Measurements from ENCODE around the gene RBFOX1.

The RBFOX1 gene

DNA sequence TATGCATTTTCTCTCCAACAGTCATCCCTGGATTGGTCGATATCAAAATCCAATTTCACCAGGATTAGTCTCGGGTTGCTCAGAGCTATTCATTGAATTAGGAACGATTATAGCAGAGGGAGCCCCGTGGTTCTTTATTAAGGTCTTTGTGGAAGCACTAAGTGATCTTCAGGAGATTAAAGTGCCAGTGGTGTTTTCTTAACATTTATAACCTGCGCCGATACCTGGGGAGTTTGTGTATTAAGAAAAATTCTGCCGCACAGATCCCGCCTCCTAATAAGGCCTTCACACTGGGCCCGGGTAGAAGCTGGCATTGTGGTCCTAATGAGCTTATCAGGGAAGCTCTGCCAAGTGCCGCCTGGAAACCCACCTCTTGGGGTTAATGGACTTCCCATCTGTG is 238.7 kb downstream of the RBFOX1 start:
- Histone ChIP-seq H3K4me2 (ENCODE audit: low read length) (no peak overlapping the region), H3K4me3 (ENCODE audit: low read depth, low read length, poor library complexity, severe bottlenecking) (no peak overlapping the region), H3K9me2 (ENCODE audit: low read depth, low read length) (no peaks in the 10 kb centered on the region), H3K79me2 (ENCODE audit: insufficient read depth, low read length) (no peaks in the 10 kb centered on the region), H3F3A (ENCODE audit: insufficient read depth, low read length) (no peaks in the 10 kb centered on the region), H3K9ac (ENCODE audit: low read length) (no peak overlapping the region), H3K27me3 (ENCODE audit: insufficient read depth, low read length) (no peaks in the 10 kb centered on the region), H3K36me3 (ENCODE audit: insufficient read depth, low read length) (no peaks in the 10 kb centered on the region), H4K20me1 (ENCODE audit: insufficient read depth, low read length) (no peaks in the 10 kb centered on the region), H3K9me3 (ENCODE audit: low read length) (no peaks in the 10 kb centered on the region), H3K4me1 (ENCODE audit: insufficient read depth, low read length, severe bottlenecking) (no peaks in the 10 kb centered on the region), H2AFZ (ENCODE audit: low read length) (no peak overlapping the region), H3K27ac (ENCODE audit: low read depth, low read length, poor library complexity, severe bottlenecking) (no peak overlapping the region)
- TF ChIP-seq EZH2 (IDR thresholded peaks at IDR 0.05; ENCODE audit: borderline replicate concordance, low read length) = no peak
- TF ChIP-seq, protein P1, sequence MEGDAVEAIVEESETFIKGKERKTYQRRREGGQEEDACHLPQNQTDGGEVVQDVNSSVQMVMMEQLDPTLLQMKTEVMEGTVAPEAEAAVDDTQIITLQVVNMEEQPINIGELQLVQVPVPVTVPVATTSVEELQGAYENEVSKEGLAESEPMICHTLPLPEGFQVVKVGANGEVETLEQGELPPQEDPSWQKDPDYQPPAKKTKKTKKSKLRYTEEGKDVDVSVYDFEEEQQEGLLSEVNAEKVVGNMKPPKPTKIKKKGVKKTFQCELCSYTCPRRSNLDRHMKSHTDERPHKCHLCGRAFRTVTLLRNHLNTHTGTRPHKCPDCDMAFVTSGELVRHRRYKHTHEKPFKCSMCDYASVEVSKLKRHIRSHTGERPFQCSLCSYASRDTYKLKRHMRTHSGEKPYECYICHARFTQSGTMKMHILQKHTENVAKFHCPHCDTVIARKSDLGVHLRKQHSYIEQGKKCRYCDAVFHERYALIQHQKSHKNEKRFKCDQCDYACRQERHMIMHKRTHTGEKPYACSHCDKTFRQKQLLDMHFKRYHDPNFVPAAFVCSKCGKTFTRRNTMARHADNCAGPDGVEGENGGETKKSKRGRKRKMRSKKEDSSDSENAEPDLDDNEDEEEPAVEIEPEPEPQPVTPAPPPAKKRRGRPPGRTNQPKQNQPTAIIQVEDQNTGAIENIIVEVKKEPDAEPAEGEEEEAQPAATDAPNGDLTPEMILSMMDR (IDR thresholded peaks at IDR 0.05; ENCODE audit: low read length) = no peak

DNA sequence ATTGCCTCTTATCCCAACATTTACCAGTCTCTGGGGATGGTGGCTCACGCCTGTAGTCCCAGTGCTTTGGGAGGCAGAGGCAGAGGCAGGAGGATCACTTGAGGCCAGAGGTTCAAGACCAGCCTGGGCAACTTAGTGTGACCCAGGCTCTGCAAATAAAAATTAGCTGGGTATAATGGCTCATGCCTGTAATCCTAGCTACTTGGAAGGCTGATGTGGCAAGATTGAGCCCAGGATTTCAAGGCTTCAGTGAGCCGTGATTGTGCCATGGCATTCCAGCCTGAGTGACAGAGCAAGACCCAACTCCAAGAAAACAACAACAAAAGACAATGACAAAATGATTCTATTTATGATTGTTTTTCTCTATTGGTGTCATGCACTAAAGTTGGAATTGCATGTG is 244.9 kb downstream of the RBFOX1 start:
- no peaks in the 10 kb centered on the region for H3K36me3 ChIP-seq (ENCODE audit: insufficient read depth, low read length)
- no peak overlapping the region for H3K4me3 ChIP-seq (ENCODE audit: low read depth, low read length, poor library complexity, severe bottlenecking)

DNA sequence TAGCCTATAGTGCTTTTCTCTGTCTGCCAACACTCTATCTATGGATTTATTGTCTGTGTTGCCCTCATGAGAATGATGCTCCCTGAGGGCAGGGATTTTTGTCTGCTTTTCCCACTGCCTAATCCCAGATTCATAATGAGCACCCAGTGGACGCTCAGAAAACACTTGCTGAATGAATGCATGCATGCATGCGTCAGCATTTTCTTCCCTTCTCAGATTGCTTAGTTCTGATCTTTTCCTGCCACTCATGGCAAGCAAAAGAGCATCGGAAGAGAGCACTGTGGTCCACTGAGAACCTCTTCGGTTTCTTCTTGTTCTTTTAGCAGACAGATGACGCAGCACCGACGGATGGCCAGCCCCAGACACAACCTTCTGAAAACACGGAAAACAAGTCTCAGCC is 246.8 kb downstream of the RBFOX1 start:
- H4K20me1 ChIP-seq (ENCODE audit: insufficient read depth, low read length) = no peaks in the 10 kb centered on the region
- no peaks in the 10 kb centered on the region for H3K79me2 ChIP-seq (ENCODE audit: insufficient read depth, low read length)
- no peaks in the 10 kb centered on the region; the same call in 1 of the 2 replicates for H3K27me3 ChIP-seq (ENCODE audit: insufficient read depth, low read length)
- TF ChIP-seq EZH2 (IDR thresholded peaks at IDR 0.05; ENCODE audit: borderline replicate concordance, low read length) = no peak
- TF ChIP-seq, protein P1 (IDR thresholded peaks at IDR 0.05; ENCODE audit: low read length) = no peak
- no peak overlapping the region for H3K4me2 ChIP-seq (ENCODE audit: low read length)
- H3K4me3 ChIP-seq (ENCODE audit: low read depth, low read length, poor library complexity, severe bottlenecking) = no peak overlapping the region
- H2AFZ ChIP-seq (ENCODE audit: low read length) = no peak overlapping the region
- no peaks in the 10 kb centered on the region for H3K9me3 ChIP-seq (ENCODE audit: low read length)
- no peaks in the 10 kb centered on the region for H3K36me3 ChIP-seq (ENCODE audit: insufficient read depth, low read length)
- no peaks in the 10 kb centered on the region for H3F3A ChIP-seq (ENCODE audit: insufficient read depth, low read length)
- no peak overlapping the region for H3K27ac ChIP-seq (ENCODE audit: low read depth, low read length, poor library complexity, severe bottlenecking)
- no peaks in the 10 kb centered on the region for H3K9me2 ChIP-seq (ENCODE audit: low read depth, low read length)
- no peak overlapping the region for H3K9ac ChIP-seq (ENCODE audit: low read length)
- no peaks in the 10 kb centered on the region for H3K4me1 ChIP-seq (ENCODE audit: insufficient read depth, low read length, severe bottlenecking)

More for the DNA sequence above, 244.9 kb downstream of the RBFOX1 start:
- no peaks in the 10 kb centered on the region for H3K9me2 ChIP-seq (ENCODE audit: low read depth, low read length)
- no peaks in the 10 kb centered on the region for H3K9me3 ChIP-seq (ENCODE audit: low read length)
- H3F3A ChIP-seq (ENCODE audit: insufficient read depth, low read length) = no peaks in the 10 kb centered on the region
- TF ChIP-seq, protein P1 (IDR thresholded peaks at IDR 0.05; ENCODE audit: low read length) = no peak
- TF ChIP-seq EZH2 (IDR thresholded peaks at IDR 0.05; ENCODE audit: borderline replicate concordance, low read length) = no peak
- no peaks in the 10 kb centered on the region for H3K4me1 ChIP-seq (ENCODE audit: insufficient read depth, low read length, severe bottlenecking)
- H3K79me2 ChIP-seq (ENCODE audit: insufficient read depth, low read length) = no peaks in the 10 kb centered on the region
- no peaks in the 10 kb centered on the region for H4K20me1 ChIP-seq (ENCODE audit: insufficient read depth, low read length)
- H3K9ac ChIP-seq (ENCODE audit: low read length) = no peak overlapping the region
- H3K27me3 ChIP-seq (ENCODE audit: insufficient read depth, low read length) = no peaks in the 10 kb centered on the region; the same call in 1 of the 2 replicates
- H3K27ac ChIP-seq (ENCODE audit: low read depth, low read length, poor library complexity, severe bottlenecking) = no peak overlapping the region
- no peak overlapping the region for H3K4me2 ChIP-seq (ENCODE audit: low read length)
- no peak overlapping the region for H2AFZ ChIP-seq (ENCODE audit: low read length)

Data from OCI-LY1 (cell line).